Measurements from ENCODE around the gene SERINC1. TPM values are rescaled to one million over a fixed set of nuclear protein-coding genes. Genes with fewer than 3 reads are reported as not detected.

Gene SERINC1
- polyA plus RNA-seq, 1 donor, result 221 TPM

DNA sequence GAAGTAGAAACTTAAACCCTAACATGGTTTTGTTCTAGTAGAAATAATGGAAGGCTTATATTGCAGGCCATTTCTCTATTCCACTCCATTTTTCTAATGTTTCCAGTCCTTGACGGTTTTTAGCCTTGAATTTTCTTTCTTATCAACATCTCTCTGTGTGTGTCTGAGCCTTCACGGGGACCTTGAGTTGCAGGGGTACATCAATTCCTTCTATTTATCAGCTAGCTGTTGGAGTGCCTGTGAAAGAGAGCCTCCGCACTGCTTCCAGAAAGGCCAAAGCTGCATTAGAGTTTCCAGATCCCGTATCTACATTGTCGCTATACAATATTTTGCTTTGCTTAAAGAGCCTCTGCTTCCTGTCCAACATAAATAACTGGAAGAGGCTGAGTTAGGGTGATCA is 77.6 kb downstream of the SERINC1 start:
- DNase-seq, result no peak

DNA sequence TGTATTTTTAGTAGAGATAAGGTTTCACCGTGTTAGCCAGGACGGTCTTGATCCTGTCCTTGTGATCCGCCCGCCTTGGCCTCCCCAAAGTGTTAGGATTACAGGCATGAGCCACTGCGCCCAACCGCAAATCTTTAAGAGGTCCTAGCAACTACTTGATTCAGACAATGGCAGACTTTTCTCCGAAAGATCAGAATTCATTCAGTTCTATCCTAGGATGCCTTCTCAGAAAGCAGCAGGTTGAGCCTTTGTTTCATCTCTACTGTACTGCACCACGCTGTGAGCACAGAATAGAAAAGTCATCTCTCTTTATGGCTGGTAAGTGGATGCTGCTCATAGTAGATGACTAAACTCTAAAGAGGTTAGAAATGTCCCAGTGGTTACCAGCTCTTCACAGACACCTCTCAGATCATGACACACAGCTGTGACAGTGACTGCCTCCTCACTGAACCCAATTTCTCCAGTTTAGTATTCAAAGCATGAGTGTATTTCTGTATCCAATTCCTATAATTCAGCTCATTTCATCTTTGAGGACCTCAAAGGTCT is 78.2 kb downstream of the SERINC1 start:
- no peak for DNase-seq

Other genes with a start within 250 kb of the SERINC1 start
- gene HSF2, start 72.2 kb downstream of the SERINC1 start, polyA plus RNA-seq (ENCODE audit: insufficient read length), result 36.7 TPM
- gene PKIB, start 138.6 kb upstream of the SERINC1 start, polyA plus RNA-seq (ENCODE audit: insufficient read length), result 1.3 TPM